NCI-H1694 treated with DMSO at 0.1 percent for 48 hours (cell line): ENCODE data around the gene DCXR.
"Not testable (repeated sequence)": the region's sequence is repeated elsewhere in the genome, so short reads cannot be mapped to it uniquely, and the experiment has no call there.

Source experiments
- DNase-seq: peaks from one replicate; lab custom pipeline; 2025; lab: John Stamatoyannopoulos, UW

Gene DCXR

GRCh38 chr17:82039695-82040299 is 2.3 kb upstream of the DCXR start:
- no peak for DNase-seq

- not testable (repeated sequence) for DNase-seq
These were observed 1.4 kb upstream of the DCXR start for GRCh38 chr17:82038796-82039409.

GRCh38 chr17:82037889-82038195 is 345 bp upstream of the DCXR start:
- no peak for DNase-seq

- no peak for DNase-seq
These were observed 834 bp downstream of the DCXR start for GRCh38 chr17:82036634-82037091.

DNA sequence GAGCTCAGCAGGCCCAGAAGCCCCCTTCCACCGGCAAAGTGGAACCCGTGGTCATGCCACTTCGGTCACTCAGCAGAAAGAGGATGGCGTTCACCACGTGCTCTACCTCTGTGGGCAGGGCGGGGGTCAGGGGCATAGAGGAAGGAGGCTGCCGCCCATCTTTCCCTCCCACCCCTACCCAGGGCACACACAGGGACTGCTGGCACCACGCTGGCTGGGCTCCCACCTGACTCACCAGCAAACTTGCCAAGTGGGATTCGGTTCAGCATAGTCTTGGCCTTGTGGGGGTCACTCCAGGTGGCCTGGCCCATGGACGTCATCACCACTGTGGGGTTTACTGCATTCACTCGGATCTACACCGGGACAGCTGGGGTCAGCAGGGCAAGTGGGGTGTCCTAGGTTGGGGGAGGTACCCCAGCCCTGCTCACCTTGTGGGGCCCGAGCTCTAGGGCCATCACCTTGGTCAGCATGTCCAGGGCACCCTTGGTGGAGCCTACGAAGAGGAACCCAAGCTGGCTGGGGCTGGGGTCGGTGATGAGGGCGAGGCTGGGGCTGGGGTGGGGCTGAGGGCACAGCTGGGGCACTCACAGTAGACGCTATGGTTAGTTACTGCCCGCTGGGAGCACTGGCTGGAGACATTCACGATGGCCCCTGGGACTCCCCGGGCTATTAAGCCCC is 1.4 kb downstream of the DCXR start:
- DNase-seq: no peak

DNA sequence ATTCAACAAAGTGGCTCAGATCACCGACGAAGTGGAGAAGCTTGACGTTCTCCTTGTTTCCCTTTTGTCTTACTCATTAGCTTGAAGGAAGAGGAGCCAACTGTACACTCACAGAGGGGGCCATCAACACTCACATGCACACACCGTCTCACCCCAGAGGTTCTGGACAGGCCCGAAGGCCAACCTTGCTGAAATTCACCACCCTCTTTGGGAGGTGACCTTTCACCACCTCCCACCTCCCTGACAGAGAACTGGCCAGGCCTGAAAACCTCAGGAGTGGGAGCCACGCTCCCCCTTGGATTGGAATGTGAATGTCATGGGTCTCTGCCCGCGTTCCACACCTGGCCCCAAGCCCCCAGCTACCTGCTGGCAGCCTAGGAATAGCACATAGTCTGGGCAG is 2.0 kb downstream of the DCXR start:
- DNase-seq: no peak

DNA sequence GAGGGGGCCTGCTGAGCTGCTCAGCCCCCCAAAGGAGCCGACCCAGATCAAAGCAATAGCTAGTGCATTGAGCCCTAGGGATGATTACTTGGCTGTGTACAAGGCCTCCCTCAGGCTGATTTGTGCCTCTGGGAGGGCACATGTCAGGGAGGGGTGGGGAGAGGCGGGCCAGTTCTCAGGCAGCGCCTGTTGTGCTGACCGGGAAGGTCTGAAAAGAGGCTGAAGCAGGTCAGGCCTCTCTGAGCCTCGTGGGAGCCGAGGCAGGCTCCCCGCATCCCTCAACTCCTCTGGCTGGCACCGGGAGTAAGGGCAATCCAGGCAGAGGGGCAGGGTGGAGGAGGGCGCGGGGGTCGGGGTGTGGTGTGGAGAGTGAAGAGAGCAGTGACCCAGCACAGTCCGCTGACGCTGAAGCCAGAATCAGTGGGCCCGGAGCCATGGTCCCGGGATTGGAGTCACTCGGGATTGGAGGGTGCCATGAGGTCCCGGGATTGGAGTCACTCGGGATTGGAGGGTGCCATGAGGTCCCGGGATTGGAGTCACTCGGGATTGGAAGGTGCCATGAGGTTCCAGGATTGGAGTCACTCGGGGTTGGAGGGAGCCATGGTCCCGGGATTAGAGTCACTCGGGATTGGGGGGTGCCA is 3.0 kb downstream of the DCXR start:
- DNase-seq: no peak

DNA sequence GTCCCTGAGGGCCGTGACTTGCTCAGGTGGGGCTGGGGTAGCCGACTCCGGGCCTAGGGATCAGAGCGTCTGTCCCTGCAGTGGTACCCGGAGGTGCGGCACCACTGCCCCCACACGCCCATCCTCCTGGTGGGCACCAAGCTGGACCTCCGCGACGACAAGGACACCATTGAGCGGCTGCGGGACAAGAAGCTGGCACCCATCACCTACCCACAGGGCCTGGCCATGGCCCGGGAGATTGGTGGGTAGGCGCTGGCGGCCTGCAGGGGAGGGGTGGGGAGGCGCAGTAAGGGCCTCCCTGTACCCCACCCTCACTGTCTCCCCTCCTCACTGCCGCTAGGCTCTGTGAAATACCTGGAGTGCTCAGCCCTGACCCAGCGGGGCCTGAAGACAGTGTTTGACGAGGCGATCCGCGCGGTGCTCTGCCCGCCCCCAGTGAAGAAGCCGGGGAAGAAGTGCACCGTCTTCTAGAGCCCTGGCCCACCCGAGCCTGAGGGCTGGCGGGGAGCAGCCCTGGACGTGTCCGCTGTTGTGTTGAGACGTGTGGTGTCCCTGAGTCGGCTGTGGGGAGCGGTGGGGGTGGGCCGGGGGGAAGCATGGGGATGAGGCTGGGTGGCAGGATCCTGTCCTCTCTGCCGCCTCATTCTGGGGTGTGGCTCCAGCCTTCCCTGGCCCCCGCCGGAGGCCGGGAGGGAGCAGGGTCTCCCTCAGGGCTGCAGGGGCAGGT is 4.0 kb downstream of the DCXR start:
- no peak for DNase-seq

DNA sequence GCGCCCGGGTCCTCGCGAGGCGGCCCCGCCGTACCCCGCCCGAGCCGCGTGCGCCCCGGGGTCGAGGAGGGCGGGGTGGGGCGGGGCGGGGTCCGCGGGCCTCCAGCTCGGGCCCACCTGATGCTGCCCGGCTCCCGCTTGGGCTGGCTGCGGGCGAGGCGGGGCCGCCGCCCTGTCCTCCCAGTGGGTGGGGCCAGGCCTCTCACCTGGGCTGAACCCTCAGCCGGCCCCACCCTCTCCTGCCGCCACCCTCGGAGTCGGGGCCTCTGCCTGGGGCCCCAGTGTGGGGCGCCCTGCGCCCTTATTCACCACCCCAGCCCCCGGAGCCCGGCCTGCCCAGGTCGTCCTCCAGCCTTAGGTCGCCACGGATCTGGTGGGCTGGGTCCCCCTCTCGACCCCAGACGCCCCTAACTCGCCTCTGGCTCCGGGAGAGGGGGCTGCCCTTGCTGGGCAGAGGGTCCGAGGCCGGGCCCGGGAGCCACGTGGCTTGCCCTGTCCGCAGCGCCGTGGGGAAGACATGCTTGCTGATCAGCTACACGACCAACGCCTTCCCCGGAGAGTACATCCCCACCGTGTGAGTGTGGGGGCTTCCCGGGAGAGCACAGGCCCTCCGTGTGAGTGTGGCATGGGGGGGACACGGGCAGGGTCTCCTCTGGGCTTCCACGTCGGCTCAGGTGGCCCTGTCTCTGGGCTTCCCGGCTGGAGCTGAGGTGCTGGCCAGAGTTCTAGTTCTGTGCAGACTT is 5.4 kb downstream of the DCXR start:
- no peak for DNase-seq

DNA sequence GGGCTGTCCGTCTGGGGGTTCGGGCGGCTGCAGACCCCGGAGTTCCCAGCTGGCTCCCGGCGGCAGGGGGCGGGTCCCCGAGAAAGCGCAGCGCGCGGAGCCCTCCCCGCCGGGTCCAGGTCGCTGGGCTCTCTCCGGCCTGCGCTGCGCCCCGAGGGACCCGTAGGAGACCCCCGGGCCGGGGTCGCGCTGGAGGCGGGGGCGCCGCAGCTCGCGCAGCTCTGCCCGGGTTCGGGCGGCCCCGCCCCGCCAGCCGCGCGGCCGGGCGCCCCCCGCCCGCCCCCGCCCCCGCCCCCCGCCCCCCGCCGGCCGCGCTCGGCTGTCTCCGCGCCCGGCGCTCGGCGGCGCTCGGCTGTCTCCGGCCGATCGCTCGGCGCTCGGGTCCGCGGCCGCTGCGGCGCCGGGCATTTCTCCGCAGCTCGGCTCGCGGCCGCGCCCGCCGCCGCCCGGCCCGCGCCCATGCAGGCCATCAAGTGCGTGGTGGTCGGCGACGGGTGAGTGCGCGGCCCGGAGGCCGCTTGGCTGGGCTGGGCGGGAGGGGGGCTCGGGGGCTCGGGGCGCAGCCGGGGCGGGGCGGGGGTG is 6.1 kb downstream of the DCXR start, which contains the start of gene RAC3:
RAC3 (plus strand) TSS at position 376 of the 582 bp plus-strand sequence; CDS start at position 460, 84 bp downstream.
- DNase-seq: no peak

- peak; percentile 67 for DNase-seq
These were observed 6.8 kb downstream of the DCXR start for GRCh38 chr17:82030470-82031302.

GRCh38 chr17:82029990-82030469 is 7.5 kb downstream of the DCXR start:
- DNase-seq: no peak

DNA sequence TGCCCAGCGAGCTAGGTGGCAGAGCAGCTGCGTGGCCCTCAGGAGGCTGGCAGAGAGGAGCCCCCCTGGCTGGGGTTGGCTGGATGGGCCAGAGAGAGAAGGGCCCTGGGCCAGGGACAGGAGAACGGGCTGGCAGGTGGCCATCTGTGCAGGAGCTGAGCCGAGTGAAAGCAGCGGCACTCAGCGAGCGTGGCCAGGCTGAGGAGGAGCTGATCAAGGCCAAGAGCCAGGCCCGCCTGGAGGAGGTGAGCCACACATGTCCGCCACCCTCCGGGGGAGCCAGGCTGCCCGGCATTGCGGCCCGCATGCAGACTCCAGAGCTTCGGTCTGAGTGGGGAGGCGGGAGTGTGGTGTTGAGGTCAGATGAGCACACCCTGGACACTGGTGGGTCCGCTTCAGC is 8.1 kb downstream of the DCXR start:
- DNase-seq: no peak

GRCh38 chr17:82028966-82029365 is 8.5 kb downstream of the DCXR start:
- no peak for DNase-seq

GRCh38 chr17:82028246-82028645 is 9.3 kb downstream of the DCXR start:
- DNase-seq: no peak

DNA sequence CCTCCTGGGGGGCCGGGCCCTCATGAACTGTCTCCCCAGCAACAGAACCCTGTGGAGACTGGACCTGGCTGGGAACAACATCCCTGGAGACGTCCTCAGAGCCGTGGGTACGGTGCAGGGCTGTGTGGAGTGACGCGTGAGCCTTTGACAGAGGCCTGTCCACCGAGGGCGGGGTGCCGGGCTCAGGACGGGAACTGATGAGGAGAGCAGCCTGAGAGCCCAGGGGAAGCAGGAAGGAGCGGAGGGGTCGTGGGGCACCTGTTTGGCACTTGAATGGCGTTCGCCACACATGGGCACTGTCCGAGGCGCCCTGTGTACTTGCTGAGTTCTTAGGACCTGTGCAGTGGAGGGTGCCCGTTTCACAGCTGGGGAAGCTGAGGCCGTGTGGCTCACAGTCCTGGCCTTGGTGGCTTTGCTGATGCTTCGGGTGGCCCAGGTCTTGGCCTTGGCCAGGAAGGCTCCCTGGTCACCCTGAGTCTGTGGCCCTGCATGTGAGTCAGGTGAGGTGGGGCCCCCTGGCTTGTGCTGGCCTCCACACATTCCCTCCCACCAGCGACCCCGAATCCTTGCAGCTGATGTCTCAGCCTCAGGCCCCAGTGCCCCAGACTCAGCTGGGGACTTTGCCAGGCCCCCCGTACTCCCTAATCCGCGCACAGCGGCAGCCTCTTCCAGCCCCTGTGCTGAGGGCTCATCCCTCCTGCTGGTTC is 11.9 kb downstream of the DCXR start:
- DNase-seq: no peak

DNA sequence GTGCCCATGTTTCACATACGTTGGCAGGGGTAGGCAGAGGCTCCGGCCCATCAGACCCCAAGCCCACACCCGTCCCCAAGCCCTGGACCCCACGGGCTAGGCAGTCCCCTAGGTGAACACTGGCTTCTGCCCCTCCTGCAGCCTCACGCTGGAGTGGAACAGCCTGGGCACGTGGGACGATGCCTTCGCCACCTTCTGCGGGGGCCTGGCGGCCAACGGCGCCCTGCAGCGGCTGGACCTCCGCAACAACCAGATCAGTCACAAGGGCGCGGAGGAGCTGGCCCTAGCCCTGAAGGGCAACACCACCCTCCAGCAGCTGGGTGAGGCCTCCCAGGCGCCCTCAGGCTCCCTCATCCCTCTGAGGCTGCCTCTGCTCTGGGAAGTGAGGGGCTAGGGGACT is 12.6 kb downstream of the DCXR start:
- no peak for DNase-seq

- DNase-seq: peak; percentile 25
These were observed 13.9 kb downstream of the DCXR start for GRCh38 chr17:82023447-82024241.

DNA sequence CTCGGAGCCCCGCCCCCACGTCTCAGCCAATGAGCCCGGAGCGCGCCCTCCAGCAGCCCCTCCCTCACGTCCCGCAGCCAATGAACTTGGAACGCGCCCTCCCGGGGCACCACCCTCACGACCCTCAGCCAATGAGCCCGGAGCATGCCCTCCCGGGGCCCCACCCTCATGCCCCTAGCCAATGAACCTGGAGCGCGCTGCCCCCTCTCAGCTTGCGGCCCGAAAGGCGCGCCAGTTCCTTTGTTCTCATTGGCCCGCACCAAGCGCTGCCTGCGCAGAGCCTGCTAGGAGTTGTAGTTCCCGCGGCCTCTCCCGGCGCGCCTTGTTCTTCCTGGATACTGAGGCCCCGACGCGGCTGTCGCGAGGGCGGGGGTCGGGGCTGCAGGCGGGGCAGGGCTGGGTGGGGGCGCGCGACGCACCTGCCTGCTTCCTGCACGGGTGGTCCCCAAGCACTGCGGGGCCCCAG is 14.5 kb downstream of the DCXR start, which contains the start of gene LRRC45:
LRRC45 (plus strand) TSS at position 325 of the 466 bp plus-strand sequence. CDS start 339 bp downstream, outside the sequence.
- peak; percentile 100 for DNase-seq
